Ectodermal cell (in vitro differentiated cells): ENCODE data around the gene CFAP46.

Experiments used
- H3K27ac ChIP-seq: 2 replicates; pipeline ENCODE4 v1.7.0; 2013; ENCODE audit warnings: mild to moderate bottlenecking, low read depth, low read length; ENCODE audit not compliant: insufficient read depth, poor library complexity, severe bottlenecking
- H3K27me3 ChIP-seq: 2 replicates; pipeline ENCODE4 v1.7.0; 2013; ENCODE audit warnings: mild to moderate bottlenecking, low read length; ENCODE audit not compliant: insufficient read depth, control insufficient read depth, poor library complexity, severe bottlenecking
- H3K36me3 ChIP-seq: one replicate; pipeline ENCODE4 v1.7.0; 2013; ENCODE audit warnings: low read length; ENCODE audit not compliant: control insufficient read depth, insufficient read depth
- H3K4me1 ChIP-seq: one replicate; pipeline ENCODE4 v1.7.0; 2013; ENCODE audit warnings: low read length; ENCODE audit not compliant: control insufficient read depth, insufficient read depth
- H3K4me3 ChIP-seq: 2 replicates; pipeline ENCODE4 v1.7.0; 2013; ENCODE audit warnings: low read depth, low read length, control low read depth; ENCODE audit not compliant: insufficient read depth
- H3K9me3 ChIP-seq: 2 replicates; pipeline ENCODE4 v1.7.0; 2013; ENCODE audit warnings: mild to moderate bottlenecking, low read length, moderate library complexity; ENCODE audit not compliant: control insufficient read depth
- WGBS, 2 experiments: methylation state at CpG; one replicate each; pipeline ENCODE4 v1.1.7; 2013; ENCODE audit warnings: missing lambda C conversion rate in 2 of 2; 5-methylcytosine and 5-hydroxymethylcytosine counted together

CFAP46 gene

DNA sequence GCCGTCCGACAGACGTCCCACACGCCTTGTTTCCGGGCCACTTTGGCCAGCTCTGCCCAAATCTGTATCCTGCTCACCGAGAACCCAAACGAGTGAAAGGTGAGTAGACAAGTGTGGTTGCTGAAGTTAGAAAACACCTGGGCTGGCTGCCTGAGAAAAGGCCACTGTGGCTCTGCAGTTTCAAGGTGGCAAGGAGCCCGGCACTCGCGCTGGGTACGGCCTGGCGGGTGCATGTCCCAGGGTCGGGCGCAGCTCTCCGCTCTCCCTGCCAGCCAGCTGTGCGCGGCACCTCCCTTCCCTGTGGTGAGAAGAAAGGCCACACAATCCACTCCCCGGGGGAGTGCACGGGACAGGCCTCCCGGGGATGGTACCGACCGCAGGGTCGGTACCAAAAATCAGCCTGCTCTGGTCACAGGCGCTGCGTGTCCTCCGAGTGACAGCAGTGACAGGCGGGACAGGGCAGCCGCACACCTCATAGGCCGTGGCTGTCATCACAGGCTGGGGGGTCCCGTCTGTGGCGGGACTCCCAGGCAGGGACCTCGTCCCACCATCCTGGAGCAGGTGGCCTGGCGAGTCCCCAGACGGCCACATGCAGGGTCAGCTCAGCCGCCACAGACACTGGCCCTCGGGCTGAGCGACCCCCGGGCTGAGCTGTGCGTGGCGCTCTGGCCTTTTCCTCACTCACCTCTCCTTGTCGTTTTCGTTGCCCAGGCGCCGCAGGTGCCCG is 22.8 kb downstream of the CFAP46 start:
- WGBS, 2 experiments, result 95 to 96% methylated on average over 45 of the region's 45 CpGs
- no peaks in the 10 kb centered on the region for H3K36me3 ChIP-seq
- no peaks in the 10 kb centered on the region for H3K27me3 ChIP-seq
- no peaks in the 10 kb centered on the region for H3K9me3 ChIP-seq
- H3K4me3 ChIP-seq, result no peak overlapping the region
- no peaks in the 10 kb centered on the region for H3K4me1 ChIP-seq
- H3K27ac ChIP-seq, result no peak overlapping the region

DNA sequence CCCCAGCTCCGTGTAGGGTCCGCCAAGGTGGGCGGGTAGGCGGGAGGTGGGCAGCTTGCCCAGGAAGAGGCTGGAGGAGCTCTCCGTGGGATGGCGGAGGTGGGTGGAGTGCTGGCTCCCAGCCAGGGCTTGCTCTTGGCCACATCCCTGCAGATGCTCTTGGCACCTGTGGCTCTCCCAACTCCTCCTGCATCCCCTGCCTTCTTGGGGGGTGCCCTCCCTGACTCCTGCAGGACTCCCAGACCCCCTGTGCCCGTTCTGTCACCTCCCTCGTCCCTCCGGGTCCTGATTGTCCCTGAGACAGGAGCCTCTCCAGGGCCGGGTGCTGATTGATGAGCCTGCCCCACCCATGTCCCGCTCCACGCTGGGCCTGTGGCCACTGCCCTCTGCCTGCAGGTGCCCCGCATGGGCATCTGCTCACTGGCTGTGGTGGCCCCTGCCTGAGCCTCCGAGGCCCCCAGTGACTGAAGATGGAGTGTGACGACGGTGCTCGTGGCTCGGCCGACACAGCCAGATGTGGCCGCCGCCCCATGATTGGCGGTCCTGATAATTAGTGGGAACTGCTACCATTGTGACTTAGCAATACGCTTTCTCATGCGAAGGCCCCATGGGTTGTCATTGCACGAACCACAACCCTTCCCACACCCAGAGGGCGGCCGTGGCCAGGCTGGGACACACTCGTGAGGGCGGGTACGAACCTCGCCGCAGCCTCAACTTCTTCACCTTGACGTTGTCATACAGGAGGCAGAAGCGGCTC is 23.6 kb downstream of the CFAP46 start:
- Histone ChIP-seq H3K27me3 (no peaks in the 10 kb centered on the region), H3K36me3 (no peaks in the 10 kb centered on the region), H3K9me3 (no peaks in the 10 kb centered on the region), H3K4me3 (no peak overlapping the region), H3K27ac (no peak overlapping the region), H3K4me1 (no peaks in the 10 kb centered on the region)
- WGBS, 2 experiments, result 91 to 92% methylated on average over 34 of the region's 34 CpGs

DNA sequence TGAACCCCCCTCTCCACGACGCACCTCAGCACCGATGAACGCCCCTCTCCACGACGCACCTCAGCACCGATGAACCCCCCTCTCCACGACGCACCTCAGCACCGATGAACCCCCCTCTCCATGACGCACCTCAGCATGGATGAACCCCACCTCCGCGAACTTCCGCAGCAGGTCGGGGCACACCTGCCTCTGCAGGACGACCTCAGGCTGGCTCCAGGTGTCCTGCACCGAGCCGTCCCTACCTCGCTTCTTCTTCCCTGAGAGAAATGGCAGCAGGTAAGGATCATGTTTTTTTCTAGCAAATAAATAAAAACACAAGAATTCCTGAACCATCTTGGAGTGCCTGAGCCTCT is 24.1 kb downstream of the CFAP46 start:
- Histone ChIP-seq H3K4me3 (no peak overlapping the region), H3K4me1 (no peaks in the 10 kb centered on the region), H3K27me3 (no peaks in the 10 kb centered on the region), H3K9me3 (no peaks in the 10 kb centered on the region), H3K36me3 (no peaks in the 10 kb centered on the region), H3K27ac (no peak overlapping the region)
- 91 to 97% methylated on average over 19 of the region's 19 CpGs for WGBS, 2 experiments

DNA sequence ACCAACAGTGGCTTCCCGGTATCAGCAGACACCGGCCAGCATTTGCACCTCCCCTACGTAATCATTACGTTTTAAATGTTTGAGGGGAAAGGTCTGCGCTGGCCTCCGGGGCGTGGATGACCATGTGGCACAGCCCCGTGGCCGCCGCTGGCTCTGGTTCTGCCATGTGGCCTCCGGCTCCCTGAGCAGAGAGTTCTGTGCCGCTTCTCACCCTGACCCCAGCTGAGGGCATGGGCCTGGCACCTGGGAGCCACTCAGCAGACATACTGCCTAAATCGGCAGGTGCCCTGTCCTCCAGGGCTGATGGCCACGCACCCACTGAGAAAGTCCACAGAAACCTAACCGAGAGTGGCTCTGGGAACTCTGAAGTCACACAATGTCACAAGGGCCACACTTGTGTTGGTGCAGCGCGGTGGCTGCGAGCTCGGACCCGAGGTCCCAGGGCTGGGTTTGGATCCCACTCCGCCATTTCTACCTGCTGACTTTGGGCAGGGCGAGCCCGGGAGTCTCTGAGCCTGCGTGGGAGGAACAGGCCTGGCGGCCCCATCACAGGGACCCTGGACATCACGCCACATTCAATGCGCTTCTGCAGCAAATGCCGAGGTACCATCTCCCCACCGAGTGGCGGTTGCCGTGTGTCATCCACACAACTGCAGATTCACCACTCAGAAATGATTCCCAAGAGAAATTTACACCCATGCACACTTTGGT is 25.3 kb downstream of the CFAP46 start:
- WGBS, 2 experiments, result 93 to 94% methylated on average over 31 of the region's 31 CpGs
- H3K27ac ChIP-seq, result no peak overlapping the region
- H3K27me3 ChIP-seq, result peaks cover 4% of the 10 kb centered on the region
- H3K9me3 ChIP-seq, result no peaks in the 10 kb centered on the region
- peaks cover 2% of the 10 kb centered on the region for H3K4me1 ChIP-seq
- H3K36me3 ChIP-seq, result no peaks in the 10 kb centered on the region
- no peak overlapping the region for H3K4me3 ChIP-seq

DNA sequence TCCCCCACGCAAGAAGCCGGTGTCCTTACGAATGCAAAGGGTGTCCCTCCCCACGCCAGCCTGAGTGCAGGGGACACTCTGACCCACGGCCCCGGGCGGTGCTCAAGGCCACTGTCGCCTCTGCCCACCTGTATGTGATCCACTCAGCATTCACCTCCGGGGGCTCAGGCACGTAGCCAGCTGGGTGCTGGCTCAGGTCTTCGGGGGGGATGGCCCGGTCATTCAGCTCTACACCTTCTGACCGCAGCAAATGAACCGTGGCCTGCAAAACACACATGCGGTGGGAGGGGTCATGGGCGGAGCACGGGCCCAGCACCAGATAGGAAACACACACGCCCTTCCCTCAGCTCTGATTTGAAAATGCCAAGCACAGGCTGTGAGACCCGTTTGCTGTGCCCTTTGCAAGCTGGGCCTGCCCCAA is 25.9 kb downstream of the CFAP46 start:
- Histone ChIP-seq H3K4me1 (peaks cover 2% of the 10 kb centered on the region), H3K36me3 (no peaks in the 10 kb centered on the region), H3K27me3 (peaks cover 6% of the 10 kb centered on the region), H3K4me3 (no peak overlapping the region), H3K27ac (no peak overlapping the region), H3K9me3 (no peaks in the 10 kb centered on the region)
- 92 to 93% methylated on average over 19 of the region's 19 CpGs for WGBS, 2 experiments

DNA sequence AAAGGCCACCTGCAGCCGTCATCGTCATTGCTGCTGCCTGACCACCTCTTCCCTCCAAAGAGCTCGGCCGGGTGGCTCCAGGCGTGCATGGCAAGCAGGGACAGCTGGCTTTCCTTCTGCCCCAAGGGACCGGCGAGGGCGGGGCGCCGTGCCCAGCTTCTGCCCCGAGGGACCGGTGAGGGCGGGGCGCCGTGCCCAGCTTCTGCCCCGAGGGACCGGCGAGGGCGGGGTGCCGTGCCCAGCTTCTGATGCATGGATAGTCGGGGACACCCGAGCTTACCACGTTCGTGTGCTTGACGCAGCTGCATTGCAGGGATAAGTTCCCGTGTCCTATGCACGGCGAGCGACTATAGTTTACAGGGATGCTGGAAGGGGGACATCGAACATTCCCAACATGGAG is 27.0 kb downstream of the CFAP46 start:
- no peak overlapping the region for H3K27ac ChIP-seq

DNA sequence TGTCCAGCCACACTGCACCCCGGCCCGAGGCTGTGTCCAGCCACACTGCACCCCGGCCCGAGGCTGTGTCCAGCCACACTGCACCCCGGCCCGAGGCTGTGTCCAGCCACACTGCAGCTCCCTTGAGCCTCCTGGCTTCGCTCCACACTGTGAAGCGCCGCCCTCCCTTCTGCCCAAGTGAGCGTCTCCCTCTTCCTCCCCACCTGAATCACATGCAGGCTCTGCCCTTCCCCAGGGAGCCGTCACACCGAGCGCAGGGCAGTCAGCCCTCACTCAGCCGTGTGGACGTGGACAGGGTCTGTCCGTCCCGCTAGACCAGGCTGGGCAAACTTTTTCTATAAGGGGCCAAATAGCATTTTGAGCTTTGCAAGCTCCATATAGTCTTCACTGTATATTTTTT is 27.6 kb downstream of the CFAP46 start:
- H3K4me3 ChIP-seq, result no peak overlapping the region
- no peak overlapping the region for H3K27ac ChIP-seq
- peaks cover 6% of the 10 kb centered on the region for H3K4me1 ChIP-seq
- H3K9me3 ChIP-seq, result no peaks in the 10 kb centered on the region
- no peaks in the 10 kb centered on the region for H3K36me3 ChIP-seq
- H3K27me3 ChIP-seq, result peaks cover 6% of the 10 kb centered on the region
- WGBS, 2 experiments, result 93 to 95% methylated on average over 15 of the region's 17 CpGs

More for the DNA sequence above, 27.0 kb downstream of the CFAP46 start:
- no peaks in the 10 kb centered on the region for H3K36me3 ChIP-seq
- WGBS, 2 experiments, result 93 to 94% methylated on average over 30 of the region's 30 CpGs
- H3K9me3 ChIP-seq, result no peaks in the 10 kb centered on the region
- no peak overlapping the region for H3K4me3 ChIP-seq
- H3K4me1 ChIP-seq, result peaks cover 6% of the 10 kb centered on the region
- H3K27me3 ChIP-seq, result peaks cover 6% of the 10 kb centered on the region

DNA sequence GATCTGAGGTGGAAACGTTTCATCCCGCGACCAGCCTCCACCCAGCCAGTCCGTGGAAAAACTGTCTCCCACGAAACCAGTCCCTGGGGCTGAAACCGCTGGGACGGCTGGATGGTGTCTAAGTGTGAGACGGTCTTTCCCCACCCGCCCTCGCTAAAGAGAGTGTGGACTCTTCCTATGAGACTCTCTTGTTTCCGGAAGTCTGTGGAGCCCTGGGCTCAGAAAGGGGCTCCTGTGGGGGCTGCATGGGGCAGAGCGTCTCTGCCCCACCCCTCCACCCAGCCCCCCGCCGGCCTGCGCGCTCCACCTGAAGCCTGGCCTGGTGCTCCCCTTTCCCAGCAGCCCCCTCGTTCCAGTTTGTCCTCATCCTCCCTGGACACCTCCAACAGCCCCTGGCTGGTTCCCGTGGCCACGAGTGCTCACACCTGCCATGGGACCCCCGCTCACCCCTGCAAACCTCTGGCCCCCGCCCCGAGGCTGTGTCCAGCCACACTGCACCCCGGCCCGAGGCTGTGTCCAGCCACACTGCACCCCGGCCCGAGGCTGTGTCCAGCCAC is 28.7 kb downstream of the CFAP46 start:
- Histone ChIP-seq H3K9me3 (no peaks in the 10 kb centered on the region), H3K4me1 (peaks cover 6% of the 10 kb centered on the region), H3K4me3 (no peak overlapping the region), H3K27me3 (peaks cover 6% of the 10 kb centered on the region), H3K36me3 (no peaks in the 10 kb centered on the region), H3K27ac (no peak overlapping the region)
- WGBS, 2 experiments, result 68 to 69% methylated on average over 22 to 23 of the region's 26 CpGs

DNA sequence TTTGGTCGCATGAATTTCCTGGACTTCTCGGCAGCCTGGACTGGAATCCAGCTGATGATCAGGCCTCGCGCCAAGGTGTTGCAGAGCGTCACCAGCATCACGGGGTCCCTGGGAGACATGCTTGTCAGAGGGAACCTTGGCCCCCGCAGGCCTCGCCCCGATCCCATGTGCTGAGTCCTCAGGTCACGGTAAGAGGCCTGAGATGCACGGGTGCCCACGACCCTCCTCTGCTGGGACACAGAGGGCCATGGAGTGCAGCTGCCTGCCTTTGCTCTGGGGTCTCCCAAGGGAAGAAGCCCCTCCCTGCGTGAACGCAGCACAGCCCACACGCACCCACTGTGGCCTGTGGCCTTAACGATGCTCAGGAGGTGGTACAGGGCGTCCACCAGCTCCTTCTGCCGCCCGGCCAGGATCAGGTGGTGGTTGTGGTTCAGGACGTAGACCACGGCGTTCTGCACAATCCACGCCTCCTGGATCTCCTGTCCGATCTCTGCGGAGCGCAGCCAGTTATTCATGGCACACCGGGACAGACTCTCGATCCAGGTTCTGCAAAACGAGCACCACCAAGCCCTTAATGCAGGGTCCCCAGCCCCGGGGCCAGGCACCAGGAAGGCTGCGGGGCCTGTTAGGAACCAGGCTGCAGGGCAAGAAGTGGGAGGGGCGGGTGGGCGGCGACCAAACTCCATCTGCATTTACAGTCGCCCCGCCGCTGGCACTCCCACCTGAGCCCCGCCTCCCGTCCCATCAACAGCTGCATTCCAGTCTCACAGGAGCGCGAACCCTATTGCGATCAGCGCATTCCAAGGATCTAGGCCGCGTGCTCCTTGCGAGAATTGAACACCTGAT is 29.4 kb downstream of the CFAP46 start:
- Histone ChIP-seq H3K4me1 (peaks cover 6% of the 10 kb centered on the region), H3K27me3 (peaks cover 6% of the 10 kb centered on the region), H3K9me3 (no peaks in the 10 kb centered on the region), H3K36me3 (no peaks in the 10 kb centered on the region), H3K27ac (no peak overlapping the region), H3K4me3 (no peak overlapping the region)
- 61 to 62% methylated on average over 46 of the region's 46 CpGs for WGBS, 2 experiments
